ENCODE data around the gene GINS3. TPM values are rescaled to one million over a fixed set of nuclear protein-coding genes. Genes with fewer than 3 reads are reported as not detected.

The GINS3 gene
- total and polyA plus RNA-seq, 2 experiments from 2014 or later = 8.8 to 17.8 TPM

DNA sequence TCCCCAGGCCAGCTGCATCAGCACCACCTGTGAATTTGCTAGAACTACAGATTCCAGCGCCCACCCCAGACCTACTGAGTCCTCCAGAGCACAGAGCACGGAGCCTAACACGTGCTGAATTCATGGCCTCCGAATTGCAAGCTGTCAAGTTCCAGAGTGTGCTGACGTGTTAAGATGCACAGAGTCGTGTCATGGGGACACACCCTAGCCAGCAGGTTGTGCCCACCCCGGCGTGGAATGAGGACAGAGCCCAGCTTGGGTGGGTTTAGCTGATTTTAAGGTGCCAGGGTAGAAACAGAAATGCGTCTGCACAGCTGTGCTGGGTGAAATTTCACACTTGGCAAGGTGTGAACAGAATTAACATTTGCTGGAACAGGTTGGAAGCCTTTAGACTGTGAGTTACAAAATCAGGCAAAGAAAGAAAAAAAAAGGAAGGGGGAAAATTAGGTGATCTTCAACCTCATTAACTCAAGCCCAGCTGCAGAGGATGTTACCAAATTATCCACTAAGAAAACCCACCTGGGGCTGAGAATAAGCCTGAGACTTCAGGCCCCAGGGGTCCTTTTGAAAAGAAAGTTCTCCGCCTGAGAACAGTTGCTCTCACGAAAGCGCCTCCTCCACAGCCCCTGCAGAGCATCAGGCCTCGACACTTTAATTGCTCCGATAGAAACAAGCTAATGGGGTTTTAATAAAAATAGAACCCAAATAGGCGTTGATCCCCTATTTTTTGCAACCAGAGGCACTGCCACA is 27.1 kb downstream of the GINS3 start (continued):
- TF ChIP-seq, protein P1, sequence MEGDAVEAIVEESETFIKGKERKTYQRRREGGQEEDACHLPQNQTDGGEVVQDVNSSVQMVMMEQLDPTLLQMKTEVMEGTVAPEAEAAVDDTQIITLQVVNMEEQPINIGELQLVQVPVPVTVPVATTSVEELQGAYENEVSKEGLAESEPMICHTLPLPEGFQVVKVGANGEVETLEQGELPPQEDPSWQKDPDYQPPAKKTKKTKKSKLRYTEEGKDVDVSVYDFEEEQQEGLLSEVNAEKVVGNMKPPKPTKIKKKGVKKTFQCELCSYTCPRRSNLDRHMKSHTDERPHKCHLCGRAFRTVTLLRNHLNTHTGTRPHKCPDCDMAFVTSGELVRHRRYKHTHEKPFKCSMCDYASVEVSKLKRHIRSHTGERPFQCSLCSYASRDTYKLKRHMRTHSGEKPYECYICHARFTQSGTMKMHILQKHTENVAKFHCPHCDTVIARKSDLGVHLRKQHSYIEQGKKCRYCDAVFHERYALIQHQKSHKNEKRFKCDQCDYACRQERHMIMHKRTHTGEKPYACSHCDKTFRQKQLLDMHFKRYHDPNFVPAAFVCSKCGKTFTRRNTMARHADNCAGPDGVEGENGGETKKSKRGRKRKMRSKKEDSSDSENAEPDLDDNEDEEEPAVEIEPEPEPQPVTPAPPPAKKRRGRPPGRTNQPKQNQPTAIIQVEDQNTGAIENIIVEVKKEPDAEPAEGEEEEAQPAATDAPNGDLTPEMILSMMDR (conservative IDR thresholded peaks at IDR 0.05; ENCODE audit: low read depth in 2 of 2) = no peak

DNA sequence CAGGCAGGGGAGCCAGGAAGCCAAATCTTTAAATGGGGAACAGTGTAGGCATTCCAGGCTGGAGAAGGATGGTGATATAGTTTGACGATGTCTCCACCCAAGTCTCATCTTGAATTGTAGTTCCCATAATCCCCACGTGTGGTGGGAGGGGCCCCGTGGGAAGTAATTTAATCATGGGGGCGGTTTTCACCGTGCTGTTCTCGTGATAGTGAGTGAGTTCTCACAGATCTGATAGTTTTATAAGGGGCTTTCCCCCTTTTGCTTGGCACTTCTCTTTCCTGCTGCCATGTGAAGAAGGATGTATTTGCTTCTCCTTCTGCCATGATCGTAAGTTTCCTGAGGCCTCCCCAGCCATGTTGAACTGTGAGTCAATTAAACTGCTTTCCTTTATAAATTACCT is 28.8 kb downstream of the GINS3 start:
- no peaks in the 10 kb centered on the region for H3F3A ChIP-seq (replicated peaks; ENCODE audit: low read depth)
- no peak for DNase-seq (ENCODE audit: low spot score)
- TF ChIP-seq POLR2AphosphoS5 (IDR thresholded peaks at IDR 0.05; ENCODE audit: low read depth) (no peak), EZH2 (IDR thresholded peaks at IDR 0.05; ENCODE audit: low read depth, unreplicated experiment) (no peak)
- no peaks in the 10 kb centered on the region for H3K27me3 ChIP-seq (ENCODE audit: insufficient read depth)
- no peak overlapping the region for H3K27ac ChIP-seq (ENCODE audit: low read depth)
- H3K4me3 Mint-ChIP-seq = no peak overlapping the region
- peaks cover 35% of the 10 kb centered on the region for H3K4me1 Mint-ChIP-seq
- no peaks in the 10 kb centered on the region for H3K36me3 Mint-ChIP-seq (ENCODE audit: low read depth)
- H3K4me2 ChIP-seq = no peak overlapping the region
- no peak for ATAC-seq
- H3K4me3 ChIP-seq = no peak overlapping the region
- H3K79me2 ChIP-seq (replicated peaks; ENCODE audit: insufficient read depth) = no peaks in the 10 kb centered on the region
- no peaks in the 10 kb centered on the region for H3K9me2 ChIP-seq (ENCODE audit: insufficient read depth)
- peaks cover 9% of the 10 kb centered on the region for H3K27me3 Mint-ChIP-seq (ENCODE audit: insufficient read depth, low read depth, poor library complexity)
- no peaks in the 10 kb centered on the region for H3K36me3 ChIP-seq (ENCODE audit: insufficient read depth)
- H2AFZ ChIP-seq = peak overlapping the region; percentile 32; the same call in 1 of the 2 replicates
- no peaks in the 10 kb centered on the region for H3K9me3 Mint-ChIP-seq
- H3K27ac Mint-ChIP-seq = no peak overlapping the region
- H4K20me1 ChIP-seq (replicated peaks; ENCODE audit: insufficient read depth) = no peaks in the 10 kb centered on the region
- H3K4me1 ChIP-seq (ENCODE audit: insufficient read depth) = peaks cover 3% of the 10 kb centered on the region

DNA sequence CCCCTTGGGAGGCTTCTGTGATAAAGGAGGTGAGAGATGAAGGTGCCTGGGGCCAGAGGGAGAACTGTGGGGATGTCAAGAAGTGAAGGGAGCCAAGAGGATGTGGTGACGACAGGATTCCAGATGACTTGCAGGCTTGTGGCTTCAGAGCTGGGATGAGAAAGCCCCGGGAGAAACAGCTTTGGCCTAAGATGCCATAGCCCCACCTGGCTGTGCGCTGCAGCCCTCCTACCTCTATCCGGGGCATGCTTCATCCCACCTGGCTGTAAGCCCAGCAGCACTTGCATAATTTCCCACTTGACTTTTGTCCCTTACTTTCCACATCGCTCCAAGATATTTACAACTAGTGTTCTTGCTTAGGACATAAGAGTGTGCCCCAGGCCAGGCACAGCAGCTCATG is 29.3 kb downstream of the GINS3 start:
- no peak overlapping the region for H3K4me3 ChIP-seq
- H3F3A ChIP-seq (replicated peaks; ENCODE audit: low read depth) = no peaks in the 10 kb centered on the region
- Mint-ChIP-seq H3K4me1 (peaks cover 35% of the 10 kb centered on the region), H3K9me3 (no peaks in the 10 kb centered on the region), H3K27ac (no peak overlapping the region), H3K4me3 (no peak overlapping the region), H3K36me3 (ENCODE audit: low read depth) (no peaks in the 10 kb centered on the region), H3K27me3 (ENCODE audit: insufficient read depth, low read depth, poor library complexity) (peaks cover 8% of the 10 kb centered on the region)
- peaks cover 3% of the 10 kb centered on the region for H3K4me1 ChIP-seq (ENCODE audit: insufficient read depth)
- no peak overlapping the region for H3K27ac ChIP-seq (ENCODE audit: low read depth)
- no peaks in the 10 kb centered on the region for H3K9me2 ChIP-seq (ENCODE audit: insufficient read depth)
- no peaks in the 10 kb centered on the region for H3K27me3 ChIP-seq (ENCODE audit: insufficient read depth)
- no peaks in the 10 kb centered on the region for H3K79me2 ChIP-seq (replicated peaks; ENCODE audit: insufficient read depth)
- ATAC-seq = no peak
- TF ChIP-seq, protein P1 (conservative IDR thresholded peaks at IDR 0.05; ENCODE audit: low read depth in 2 of 2) = 0 out of 4 replicates have a peak, but pooled peaks of 1 of the 2 experiments have one; percentile 6
- TF ChIP-seq EZH2 (IDR thresholded peaks at IDR 0.05; ENCODE audit: low read depth, unreplicated experiment) = no peak
- no peak for DNase-seq (ENCODE audit: low spot score)
- H3K4me2 ChIP-seq = no peak overlapping the region
- H2AFZ ChIP-seq = no peak overlapping the region; the same call in 1 of the 2 replicates
- H4K20me1 ChIP-seq (replicated peaks; ENCODE audit: insufficient read depth) = no peaks in the 10 kb centered on the region
- H3K36me3 ChIP-seq (ENCODE audit: insufficient read depth) = no peaks in the 10 kb centered on the region

Measured in GM23338 (cell line).